Lower leg skin (tissue), 4 donors: Measurements from ENCODE around the gene DEDD2. TPM values are rescaled to one million over a fixed set of nuclear protein-coding genes. Genes with fewer than 3 reads are reported as not detected.

Experiments
- DNase-seq, 2 donors: peaks; one replicate each; pipeline ENCODE4 v3.0.0-alpha.2; 2019; ENCODE audit warnings: low spot score in 2 of 2
- H3K4me3 ChIP-seq: fragments of 200-600 bp; sonication (generic); 2 replicates; pipeline ENCODE4 v1.5.1; 2017; ENCODE audit warnings: mild to moderate bottlenecking, low read depth; ENCODE audit not compliant: poor library complexity, severe bottlenecking
- POLR2A ChIP-seq, 2 donors: fragments of 450-650 bp; IDR thresholded peaks; one replicate each; pipeline ENCODE4 v1.6.1; 2016 to 2017; ENCODE audit warnings: antibody characterized with exemption in 2 of 2, mild to moderate bottlenecking in 1 of 2, moderate library complexity in 1 of 2
- WGBS, 2 donors: methylation state at CpG; one replicate each; pipeline ENCODE4 v1.1.5; 2018; 5-methylcytosine and 5-hydroxymethylcytosine counted together
- intact Hi-C: fragments of 100-400 bp; cut with DNase I; formaldehyde crosslinking; loops from one replicate; pipeline ENCODE4 v1.15.0; 2023; ENCODE audit warnings: low total_unique reads
- total RNA-seq, 4 donors: library from RNA; depleted of rRNA; stranded (reverse); fragments of >200 nt; gene quantifications; one replicate each; pipeline ENCODE4 v1.1.0, GENCODE V29; 2016
- TF ChIP-seq, protein P1 (sequence below), 3 donors: fragments of 450-650 bp; IDR thresholded peaks; one replicate each; pipeline ENCODE4 v1.5.1; 2016; ENCODE audit warnings: antibody characterized with exemption in 3 of 3, mild to moderate bottlenecking in 3 of 3, moderate library complexity in 2 of 3

Gene DEDD2
- total RNA-seq, 4 donors from 2014 or later = 82.9 to 135 (median 93.5) TPM

- TF ChIP-seq, protein P1, sequence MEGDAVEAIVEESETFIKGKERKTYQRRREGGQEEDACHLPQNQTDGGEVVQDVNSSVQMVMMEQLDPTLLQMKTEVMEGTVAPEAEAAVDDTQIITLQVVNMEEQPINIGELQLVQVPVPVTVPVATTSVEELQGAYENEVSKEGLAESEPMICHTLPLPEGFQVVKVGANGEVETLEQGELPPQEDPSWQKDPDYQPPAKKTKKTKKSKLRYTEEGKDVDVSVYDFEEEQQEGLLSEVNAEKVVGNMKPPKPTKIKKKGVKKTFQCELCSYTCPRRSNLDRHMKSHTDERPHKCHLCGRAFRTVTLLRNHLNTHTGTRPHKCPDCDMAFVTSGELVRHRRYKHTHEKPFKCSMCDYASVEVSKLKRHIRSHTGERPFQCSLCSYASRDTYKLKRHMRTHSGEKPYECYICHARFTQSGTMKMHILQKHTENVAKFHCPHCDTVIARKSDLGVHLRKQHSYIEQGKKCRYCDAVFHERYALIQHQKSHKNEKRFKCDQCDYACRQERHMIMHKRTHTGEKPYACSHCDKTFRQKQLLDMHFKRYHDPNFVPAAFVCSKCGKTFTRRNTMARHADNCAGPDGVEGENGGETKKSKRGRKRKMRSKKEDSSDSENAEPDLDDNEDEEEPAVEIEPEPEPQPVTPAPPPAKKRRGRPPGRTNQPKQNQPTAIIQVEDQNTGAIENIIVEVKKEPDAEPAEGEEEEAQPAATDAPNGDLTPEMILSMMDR (IDR thresholded peaks at IDR 0.05) = no peak
- no peak for TF ChIP-seq POLR2A (IDR thresholded peaks at IDR 0.05)
- no peak overlapping the region for H3K4me3 ChIP-seq
- DNase-seq = no peak
- 65 to 75% methylated on average over 20 of the region's 20 CpGs for WGBS, 2 donors
- intact Hi-C loops = no loop called here
Observed at GRCh38 chr19:42151782-42152684, 65.4 kb downstream of the DEDD2 start.

DNA sequence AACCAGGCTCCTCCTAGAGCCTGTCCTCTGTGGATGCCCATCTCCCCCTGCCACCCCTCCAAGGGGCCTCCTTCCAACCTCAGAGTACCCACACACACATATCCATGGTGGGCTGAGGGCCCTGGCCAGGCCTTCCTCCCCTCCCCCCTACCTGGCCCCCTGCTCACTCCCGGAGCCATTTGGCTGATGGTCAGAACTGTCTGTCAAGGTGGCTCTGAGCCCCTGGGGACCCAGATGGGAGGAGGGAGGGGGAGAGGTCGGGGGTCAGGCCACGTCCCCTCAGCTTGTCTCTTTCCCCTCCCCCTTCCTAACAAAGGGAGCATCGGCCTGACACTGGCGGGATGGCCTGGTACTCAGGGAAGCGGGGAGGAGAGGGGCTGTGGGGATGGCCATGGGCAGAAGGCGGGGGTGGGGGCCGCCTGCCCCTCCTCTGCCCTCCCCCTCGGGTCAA, 66.5 kb downstream of the DEDD2 start:
- DNase-seq = no peak
- 26 to 28% methylated on average over 7 of the region's 9 CpGs for WGBS, 2 donors
- H3K4me3 ChIP-seq = no peak overlapping the region
- intact Hi-C loops = no loop called here
- TF ChIP-seq, protein P1 (IDR thresholded peaks at IDR 0.05) = no peak

GRCh38 chr19:42150364-42150763, 67.1 kb downstream of the DEDD2 start:
- intact Hi-C loops = no loop called here
- no peak overlapping the region for H3K4me3 ChIP-seq
- no peak for TF ChIP-seq POLR2A (IDR thresholded peaks at IDR 0.05)
- TF ChIP-seq, protein P1 (IDR thresholded peaks at IDR 0.05) = no peak
- 20 to 38% methylated on average over 17 of the region's 17 CpGs for WGBS, 2 donors
- DNase-seq = no peak

DNA sequence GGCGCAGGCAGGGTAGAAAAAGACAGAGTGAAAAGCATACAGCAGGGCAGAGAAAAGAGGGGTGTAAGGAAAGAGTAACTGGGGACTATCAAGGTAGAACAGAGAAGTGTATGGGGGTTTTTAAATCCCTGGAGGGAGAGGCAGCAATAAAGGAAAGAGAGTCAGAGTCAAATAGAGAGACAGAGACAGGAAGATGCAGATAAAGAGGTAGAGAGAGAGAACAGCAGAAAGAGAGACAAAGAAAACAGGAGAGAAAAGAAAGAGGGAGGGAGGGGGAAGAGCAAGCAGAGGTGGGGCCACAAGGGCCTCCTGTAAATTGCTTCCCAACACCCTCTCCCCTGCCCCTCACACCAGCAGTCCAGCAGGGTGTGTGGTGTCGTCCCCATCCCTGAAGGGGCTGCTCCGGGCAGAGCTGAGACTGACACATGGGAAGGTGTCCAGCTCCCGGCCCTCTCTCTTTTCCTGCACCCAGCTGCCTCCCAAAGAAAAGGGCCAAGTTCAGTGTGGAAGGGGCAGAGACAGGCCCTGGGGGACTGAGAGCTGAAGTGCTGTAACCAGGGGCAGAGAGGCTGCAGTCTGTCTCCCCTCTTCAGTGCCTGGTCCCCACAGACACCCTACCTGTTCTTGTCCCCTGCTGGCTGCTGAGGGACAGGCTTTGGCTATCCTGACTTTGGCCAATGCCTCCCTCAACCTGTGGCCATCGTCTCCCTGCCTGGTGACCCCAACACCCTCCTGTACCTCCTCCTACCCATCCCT, 67.9 kb downstream of the DEDD2 start:
- no peak overlapping the region for H3K4me3 ChIP-seq
- intact Hi-C loops = no loop called here
- 41 to 50% methylated on average over 5 of the region's 5 CpGs for WGBS, 2 donors
- TF ChIP-seq POLR2A (IDR thresholded peaks at IDR 0.05) = no peak
- TF ChIP-seq, protein P1 (IDR thresholded peaks at IDR 0.05) = no peak
- no peak for DNase-seq

Other genes starting within 250 kb of the DEDD2 start
- gene ATP1A3, start 223.4 kb downstream of the DEDD2 start, total RNA-seq = not detected
- gene GRIK5, start 147.5 kb downstream of the DEDD2 start, total RNA-seq = 1 to 10 TPM in 1 of 4 donors, under 1 TPM in 3; 0.11 to 1.4 (median 0.82) TPM
- 10 to 100 TPM; 28.4 to 52.1 (median 30.8) TPM for gene ZNF574, start 141.5 kb downstream of the DEDD2 start, total RNA-seq
- 1 to 10 TPM in 2 of 4 donors, under 1 TPM in 2; 0.67 to 3.8 (median 1.0) TPM for gene POU2F2, start 85.2 kb downstream of the DEDD2 start, total RNA-seq
- gene ZNF526, start 2.6 kb upstream of the DEDD2 start, total RNA-seq = 10 to 100 TPM in 1 of 4 donors, 1 to 10 TPM in 3; 6.9 to 10.7 (median 8.6) TPM
- 10 to 100 TPM; 31.4 to 42.0 (median 34.1) TPM for gene GSK3A, start 24.9 kb upstream of the DEDD2 start, total RNA-seq
- gene ERF, start 37.5 kb upstream of the DEDD2 start, total RNA-seq = 10 to 100 TPM; 29.9 to 44.0 (median 36.9) TPM
- 10 to 100 TPM; 57.8 to 90.0 (median 59.0) TPM for gene CIC, start 51.6 kb upstream of the DEDD2 start, total RNA-seq
- under 1 TPM in 3 of 4 donors, not detected in 1; 0.23 to 0.30 (median 0.29) TPM for gene PRR19, start 84.5 kb upstream of the DEDD2 start, total RNA-seq
- gene PAFAH1B3, start 84.9 kb upstream of the DEDD2 start, total RNA-seq = 10 to 100 TPM in 3 of 4 donors, 1 to 10 TPM in 1; 4.3 to 18.4 (median 14.0) TPM
- under 1 TPM in 1 of 4 donors, not detected in 3; 0.88 TPM for gene TMEM145, start 95.6 kb upstream of the DEDD2 start, total RNA-seq
- 10 to 100 TPM in 3 of 4 donors, 1 to 10 TPM in 1; 6.1 to 14.1 (median 12.0) TPM for gene MEGF8, start 108.0 kb upstream of the DEDD2 start, total RNA-seq
- 100 to 1,000 TPM; 359 to 606 (median 493) TPM for gene CNFN, start 172.6 kb upstream of the DEDD2 start, total RNA-seq
- 10 to 100 TPM; 20.9 to 96.9 (median 55.9) TPM for gene LIPE, start 209.7 kb upstream of the DEDD2 start, total RNA-seq
- gene CXCL17, start 225.3 kb upstream of the DEDD2 start, total RNA-seq = under 1 TPM in 1 of 4 donors, not detected in 3; 0.69 TPM